Measurements from ENCODE around the gene ISG20. TPM values are rescaled to one million over a fixed set of nuclear protein-coding genes. Genes with fewer than 3 reads are reported as not detected.

Gene ISG20
- total RNA-seq, 1 experiment from 2014 or later, result 6.4 TPM

DNA sequence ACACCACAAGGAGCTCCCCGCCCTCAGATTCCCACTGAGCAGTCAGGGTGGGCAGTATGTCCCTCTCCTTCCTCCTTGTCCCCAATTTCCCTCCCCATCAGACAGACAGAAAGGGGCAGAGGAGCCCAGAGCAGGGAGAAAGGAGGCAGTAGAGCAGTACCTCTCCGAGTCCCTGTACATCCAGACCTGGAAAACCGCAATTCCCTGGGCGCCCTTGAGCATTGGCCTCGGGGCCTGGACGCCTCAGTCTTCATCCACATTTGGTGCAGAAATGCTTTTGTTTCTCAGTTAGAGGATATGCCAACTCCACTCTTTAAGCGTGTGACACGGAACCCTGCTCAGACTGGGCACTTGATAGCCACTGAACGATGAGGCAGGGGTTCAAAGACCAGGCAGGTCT is 5.9 kb downstream of the ISG20 start:
- no TSS peak for BruUV-seq (replicated peaks)
- intact Hi-C loops (cut with micrococcal nuclease; ENCODE audit: unreplicated experiment), result no loop called here
- POLR2A ChIA-PET, result no interaction called here

DNA sequence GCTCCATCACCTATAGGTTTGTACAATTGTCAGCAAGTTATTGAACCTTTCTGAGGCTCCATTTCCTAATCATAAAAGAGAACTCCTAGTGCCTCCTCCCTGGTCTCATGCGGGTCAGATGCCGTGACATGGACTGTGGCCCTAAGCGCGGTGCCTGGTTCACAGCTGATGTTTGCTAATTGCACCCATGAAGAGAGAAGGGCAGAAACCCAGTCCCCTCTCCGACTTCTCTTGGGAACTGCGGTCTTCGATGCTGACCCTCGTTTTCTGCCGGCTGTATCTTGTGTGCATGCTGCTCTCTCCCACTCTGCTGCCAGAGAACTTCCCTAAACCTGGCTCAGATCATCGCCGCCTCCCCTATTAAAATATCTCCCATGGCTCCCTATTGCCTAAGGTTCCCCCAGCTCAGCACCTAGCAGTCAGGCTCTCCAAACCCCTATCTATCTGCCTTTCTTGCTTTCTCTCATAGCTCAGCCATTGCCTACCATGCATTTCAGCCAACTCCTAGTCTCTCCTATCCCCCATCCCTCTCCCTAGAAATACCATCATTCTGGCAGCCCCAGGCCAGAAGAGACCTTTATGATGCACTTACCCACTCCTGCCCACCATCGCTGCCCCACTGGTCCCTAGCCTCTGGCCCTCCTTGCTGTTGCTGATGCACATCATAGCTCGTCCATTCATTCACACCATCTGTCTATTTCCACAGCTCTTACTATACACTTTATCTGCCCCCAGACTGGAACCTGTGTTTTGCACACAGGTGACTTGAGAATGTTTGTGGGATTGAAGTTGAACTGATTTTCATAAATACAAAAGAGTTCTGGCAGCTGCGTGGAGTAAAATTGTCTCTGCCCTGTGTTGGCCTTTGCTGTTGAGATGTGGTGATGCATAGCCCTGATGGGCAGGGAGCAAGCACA is 6.6 kb downstream of the ISG20 start:
- no peaks in the 10 kb centered on the region for H3K9me3 Mint-ChIP-seq (ENCODE audit: unreplicated experiment)
- TF ChIP-seq, protein P1, sequence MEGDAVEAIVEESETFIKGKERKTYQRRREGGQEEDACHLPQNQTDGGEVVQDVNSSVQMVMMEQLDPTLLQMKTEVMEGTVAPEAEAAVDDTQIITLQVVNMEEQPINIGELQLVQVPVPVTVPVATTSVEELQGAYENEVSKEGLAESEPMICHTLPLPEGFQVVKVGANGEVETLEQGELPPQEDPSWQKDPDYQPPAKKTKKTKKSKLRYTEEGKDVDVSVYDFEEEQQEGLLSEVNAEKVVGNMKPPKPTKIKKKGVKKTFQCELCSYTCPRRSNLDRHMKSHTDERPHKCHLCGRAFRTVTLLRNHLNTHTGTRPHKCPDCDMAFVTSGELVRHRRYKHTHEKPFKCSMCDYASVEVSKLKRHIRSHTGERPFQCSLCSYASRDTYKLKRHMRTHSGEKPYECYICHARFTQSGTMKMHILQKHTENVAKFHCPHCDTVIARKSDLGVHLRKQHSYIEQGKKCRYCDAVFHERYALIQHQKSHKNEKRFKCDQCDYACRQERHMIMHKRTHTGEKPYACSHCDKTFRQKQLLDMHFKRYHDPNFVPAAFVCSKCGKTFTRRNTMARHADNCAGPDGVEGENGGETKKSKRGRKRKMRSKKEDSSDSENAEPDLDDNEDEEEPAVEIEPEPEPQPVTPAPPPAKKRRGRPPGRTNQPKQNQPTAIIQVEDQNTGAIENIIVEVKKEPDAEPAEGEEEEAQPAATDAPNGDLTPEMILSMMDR (IDR thresholded peaks at IDR 0.05; ENCODE audit: insufficient read depth in 1 of 2, low read depth in 1 of 2, low read length in 1 of 2, severe bottlenecking in 1 of 2, unreplicated experiment in 1 of 2), result no peak
- no peaks in the 10 kb centered on the region for H3K27me3 Mint-ChIP-seq (ENCODE audit: insufficient read depth, unreplicated experiment)
- BruUV-seq (replicated peaks), result no TSS peak
- Histone ChIP-seq H3K27me3 (replicated peaks; ENCODE audit: control insufficient read depth, insufficient read depth, low read length) (no peaks in the 10 kb centered on the region), H3K4me1 (no peaks in the 10 kb centered on the region; the same call in 1 of the 2 replicates), H3K36me3 (ENCODE audit: control insufficient read depth, insufficient read depth, low read length) (no peaks in the 10 kb centered on the region), H3K9me3 (no peaks in the 10 kb centered on the region), H3K4me3 (ENCODE audit: low read depth, low read length) (no peak overlapping the region)
- POLR2A ChIA-PET, result no interaction called here
- no peak overlapping the region for H3K27ac Mint-ChIP-seq (ENCODE audit: unreplicated experiment)
- H3K4me3 Mint-ChIP-seq (ENCODE audit: unreplicated experiment), result no peak overlapping the region
- intact Hi-C loops (cut with micrococcal nuclease; ENCODE audit: unreplicated experiment), result no loop called here
- CTCF ChIA-PET, result no interaction called here
- peaks cover 5% of the 10 kb centered on the region for H3K36me3 Mint-ChIP-seq (ENCODE audit: insufficient read depth, unreplicated experiment)
- DNase-seq, result no peak
- no peaks in the 10 kb centered on the region for H3K4me1 Mint-ChIP-seq (ENCODE audit: low read depth, unreplicated experiment)

More for the DNA sequence above, 5.9 kb downstream of the ISG20 start:
- Histone ChIP-seq H3K36me3 (ENCODE audit: control insufficient read depth, insufficient read depth, low read length) (no peaks in the 10 kb centered on the region), H3K4me1 (peaks cover 3% of the 10 kb centered on the region), H3K4me3 (ENCODE audit: low read depth, low read length) (no peak overlapping the region), H3K9me3 (no peaks in the 10 kb centered on the region), H3K27me3 (replicated peaks; ENCODE audit: control insufficient read depth, insufficient read depth, low read length) (no peaks in the 10 kb centered on the region)
- CTCF ChIA-PET, result no interaction called here
- Mint-ChIP-seq H3K36me3 (ENCODE audit: insufficient read depth, unreplicated experiment) (peaks cover 5% of the 10 kb centered on the region), H3K4me3 (ENCODE audit: unreplicated experiment) (no peak overlapping the region), H3K27ac (ENCODE audit: unreplicated experiment) (no peak overlapping the region), H3K9me3 (ENCODE audit: unreplicated experiment) (no peaks in the 10 kb centered on the region), H3K4me1 (ENCODE audit: low read depth, unreplicated experiment) (no peaks in the 10 kb centered on the region), H3K27me3 (ENCODE audit: insufficient read depth, unreplicated experiment) (no peaks in the 10 kb centered on the region)
- TF ChIP-seq, protein P1 (IDR thresholded peaks at IDR 0.05; ENCODE audit: insufficient read depth in 1 of 2, low read depth in 1 of 2, low read length in 1 of 2, severe bottlenecking in 1 of 2, unreplicated experiment in 1 of 2), result no peak
- DNase-seq, result no peak

DNA sequence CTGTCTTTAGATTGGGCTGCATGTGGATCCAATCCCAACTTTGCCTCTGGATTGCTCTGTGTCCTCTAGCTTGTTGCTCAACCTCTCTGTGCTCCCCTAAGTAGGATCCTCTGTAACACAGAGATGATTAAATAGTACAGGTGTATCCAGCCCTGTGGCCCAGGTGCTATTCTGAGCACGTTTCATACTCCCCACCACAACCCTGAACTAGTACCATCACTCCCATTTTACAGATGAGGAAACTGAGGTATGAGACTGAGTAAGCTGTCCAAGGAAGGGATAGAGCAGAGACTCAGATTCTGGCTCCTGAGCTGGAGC is 7.2 kb downstream of the ISG20 start:
- Histone ChIP-seq H3K27me3 (replicated peaks; ENCODE audit: control insufficient read depth, insufficient read depth, low read length) (no peaks in the 10 kb centered on the region), H3K36me3 (ENCODE audit: control insufficient read depth, insufficient read depth, low read length) (no peaks in the 10 kb centered on the region), H3K9me3 (no peaks in the 10 kb centered on the region), H3K4me1 (no peaks in the 10 kb centered on the region), H3K4me3 (ENCODE audit: low read depth, low read length) (no peak overlapping the region)
- H3K4me3 Mint-ChIP-seq (ENCODE audit: unreplicated experiment), result no peak overlapping the region
- H3K36me3 Mint-ChIP-seq (ENCODE audit: insufficient read depth, unreplicated experiment), result peaks cover 5% of the 10 kb centered on the region
- no peaks in the 10 kb centered on the region for H3K9me3 Mint-ChIP-seq (ENCODE audit: unreplicated experiment)
- POLR2A ChIA-PET, result no interaction called here
- H3K27ac Mint-ChIP-seq (ENCODE audit: unreplicated experiment), result no peak overlapping the region
- no peaks in the 10 kb centered on the region for H3K4me1 Mint-ChIP-seq (ENCODE audit: low read depth, unreplicated experiment)
- intact Hi-C loops (cut with micrococcal nuclease; ENCODE audit: unreplicated experiment), result no loop called here
- H3K27me3 Mint-ChIP-seq (ENCODE audit: insufficient read depth, unreplicated experiment), result no peaks in the 10 kb centered on the region
- TF ChIP-seq, protein P1 (IDR thresholded peaks at IDR 0.05; ENCODE audit: insufficient read depth in 1 of 2, low read depth in 1 of 2, low read length in 1 of 2, severe bottlenecking in 1 of 2, unreplicated experiment in 1 of 2), result no peak
- CTCF ChIA-PET, result no interaction called here
- BruUV-seq (replicated peaks), result no TSS peak
- no peak for DNase-seq
